ENCODE results near the gene IKZF3.
"Not testable (repeated sequence)": the region's sequence is repeated elsewhere in the genome, so short reads cannot be mapped to it uniquely, and the experiment has no call there.

The IKZF3 gene

DNA sequence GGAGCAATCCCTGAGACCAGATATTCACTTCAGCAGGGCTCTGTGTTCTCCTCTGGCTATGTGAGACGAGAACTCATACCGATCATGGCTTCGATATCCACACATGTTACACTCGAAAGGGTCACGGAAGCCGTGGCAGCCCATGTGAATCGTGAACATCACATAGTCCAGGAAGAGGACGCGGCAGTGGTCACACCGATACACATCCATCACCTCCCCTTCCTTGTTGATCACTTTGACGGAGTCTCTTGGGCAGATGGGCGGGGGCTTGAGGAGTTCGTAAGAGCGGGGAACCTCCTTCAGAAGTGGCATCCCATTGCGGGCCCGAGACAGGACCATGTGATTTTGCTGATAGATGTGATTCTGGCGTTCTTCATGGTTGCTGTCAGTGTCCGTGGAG lies 98.3 kb downstream of the IKZF3 start:
- Histone ChIP-seq H3K36me3 (ENCODE audit: control insufficient read depth, insufficient read depth, low read length) (no peaks in the 10 kb centered on the region), H3K4me3 (ENCODE audit: low read length) (no peak overlapping the region), H3K27ac (ENCODE audit: low read depth, low read length) (no peak overlapping the region), H3K4me1 (ENCODE audit: control insufficient read depth, insufficient read depth, low read length) (no peaks in the 10 kb centered on the region), H3K27me3 (ENCODE audit: control insufficient read depth, insufficient read depth, low read length) (no peaks in the 10 kb centered on the region), H3K9ac (ENCODE audit: low read length) (no peak overlapping the region)

DNA sequence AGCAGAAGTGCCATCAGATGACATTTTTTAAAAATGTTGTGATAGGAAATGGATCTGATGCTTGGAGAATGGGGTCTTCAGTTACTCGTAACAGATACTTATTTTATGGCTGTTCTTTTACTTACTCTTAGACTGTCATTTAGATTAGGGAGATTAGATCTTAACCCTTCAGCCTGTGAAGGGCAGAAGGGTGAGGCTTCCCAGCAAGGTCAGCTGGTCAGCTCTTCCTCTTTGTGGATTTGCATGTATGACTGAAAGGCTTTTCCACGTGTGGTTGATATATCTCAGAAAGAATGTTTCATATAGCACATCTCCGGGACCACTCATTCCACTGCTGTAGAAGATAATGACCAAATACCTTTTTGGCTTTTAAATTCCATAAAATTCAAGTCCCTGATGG lies 98.9 kb downstream of the IKZF3 start:
- no peaks in the 10 kb centered on the region for H3K4me1 ChIP-seq (ENCODE audit: control insufficient read depth, insufficient read depth, low read length)
- no peak overlapping the region for H3K27ac ChIP-seq (ENCODE audit: low read depth, low read length)
- no peak overlapping the region for H3K9ac ChIP-seq (ENCODE audit: low read length)
- no peak overlapping the region for H3K4me3 ChIP-seq (ENCODE audit: low read length)
- no peaks in the 10 kb centered on the region for H3K27me3 ChIP-seq (ENCODE audit: control insufficient read depth, insufficient read depth, low read length)
- no peaks in the 10 kb centered on the region for H3K36me3 ChIP-seq (ENCODE audit: control insufficient read depth, insufficient read depth, low read length)

DNA sequence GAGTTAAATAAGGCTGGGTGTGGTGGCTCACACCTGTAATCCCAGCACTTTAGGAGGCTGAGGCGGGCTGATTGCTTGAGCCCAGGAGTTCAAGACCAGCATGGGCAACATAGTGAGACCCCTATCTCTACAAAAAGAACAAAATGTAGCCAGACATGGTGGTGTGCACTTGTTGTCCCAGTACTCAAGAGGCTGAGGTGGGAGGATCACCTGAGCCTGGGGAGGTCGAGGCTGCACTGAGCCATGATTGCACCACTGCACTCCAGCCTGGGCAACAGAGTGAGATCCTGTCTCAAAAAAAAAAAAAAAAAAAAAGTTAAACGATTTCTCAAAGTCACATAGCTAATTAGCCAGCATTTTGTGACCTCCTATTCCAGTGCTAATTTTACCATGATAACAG lies 99.9 kb downstream of the IKZF3 start:
- H3K4me1 ChIP-seq (ENCODE audit: control insufficient read depth, insufficient read depth, low read length); H3K27ac ChIP-seq (ENCODE audit: low read depth, low read length); H3K4me3 ChIP-seq (ENCODE audit: low read length); H3K27me3 ChIP-seq (ENCODE audit: control insufficient read depth, insufficient read depth, low read length); H3K9ac ChIP-seq (ENCODE audit: low read length); H3K36me3 ChIP-seq (ENCODE audit: control insufficient read depth, insufficient read depth, low read length): not testable (repeated sequence)

DNA sequence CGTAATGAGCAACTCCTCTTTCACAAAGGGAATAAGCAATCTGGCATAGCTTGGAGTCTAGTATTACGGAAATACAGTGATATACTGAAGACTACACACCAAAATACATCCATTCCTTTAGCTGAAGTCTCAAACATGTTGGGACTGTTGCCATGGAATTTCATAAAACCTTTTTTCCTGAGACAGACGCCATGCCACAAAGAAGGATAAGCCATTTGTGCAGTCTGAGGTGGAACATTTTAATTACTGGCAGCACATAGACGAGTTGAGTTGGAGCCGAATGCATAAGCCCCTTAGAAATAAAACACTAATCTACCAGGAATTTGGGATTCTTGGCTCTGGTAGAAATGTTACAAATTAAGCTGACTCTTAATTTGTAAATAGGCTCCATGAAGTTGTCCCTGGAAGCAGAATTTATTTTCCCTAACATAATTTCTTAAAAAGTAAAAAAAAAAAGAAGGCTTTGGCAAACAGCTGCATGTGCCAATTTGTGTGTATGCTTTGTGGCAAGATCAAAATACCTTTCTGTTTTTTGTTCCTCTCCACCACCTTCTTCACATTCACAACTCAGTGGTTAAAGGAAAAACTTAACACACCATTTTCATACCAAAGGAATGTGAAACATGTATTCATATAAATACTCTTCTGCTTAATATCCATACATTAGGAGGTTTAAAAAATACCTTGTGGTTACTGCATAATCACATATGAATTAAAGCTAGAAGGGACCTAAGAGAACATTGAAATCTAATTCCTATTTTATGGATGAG lies 100.9 kb downstream of the IKZF3 start:
- H3K9ac ChIP-seq (ENCODE audit: low read length) = no peak overlapping the region
- H3K27me3 ChIP-seq (ENCODE audit: control insufficient read depth, insufficient read depth, low read length) = no peaks in the 10 kb centered on the region
- H3K4me1 ChIP-seq (ENCODE audit: control insufficient read depth, insufficient read depth, low read length) = no peaks in the 10 kb centered on the region
- no peak overlapping the region for H3K4me3 ChIP-seq (ENCODE audit: low read length)
- H3K36me3 ChIP-seq (ENCODE audit: control insufficient read depth, insufficient read depth, low read length) = no peaks in the 10 kb centered on the region
- no peak overlapping the region for H3K27ac ChIP-seq (ENCODE audit: low read depth, low read length)

DNA sequence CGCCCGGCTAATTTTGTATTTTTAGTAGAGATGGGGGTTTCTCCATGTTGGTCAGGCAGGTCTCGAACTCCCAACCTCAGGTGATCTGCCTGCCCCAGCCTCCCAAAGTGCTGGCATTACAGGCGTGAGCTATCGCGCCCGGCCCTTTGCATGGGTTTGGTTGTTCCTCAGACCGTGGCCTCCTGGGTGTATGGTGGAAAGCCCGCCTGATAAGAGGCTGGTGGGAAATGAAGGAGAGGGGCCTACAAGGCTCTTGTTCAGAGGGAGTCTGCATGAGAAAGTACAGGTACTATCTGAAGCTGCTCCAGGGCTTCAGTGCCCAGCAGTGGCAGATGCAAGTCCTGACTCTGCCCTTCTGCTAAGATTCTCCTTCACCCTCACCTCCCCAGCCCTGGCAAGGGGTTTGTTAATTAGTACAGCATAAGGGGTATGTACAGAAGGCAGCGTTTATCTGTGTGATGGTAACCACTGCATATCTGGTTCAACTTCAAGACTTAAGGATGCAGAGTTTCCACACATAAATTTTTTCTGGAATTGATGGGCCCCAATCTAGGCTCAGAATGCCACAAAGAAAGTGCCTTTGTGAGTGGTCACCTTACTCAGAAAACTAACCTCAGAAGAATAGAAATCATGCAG lies 102.1 kb downstream of the IKZF3 start:
- H3K27me3 ChIP-seq (ENCODE audit: control insufficient read depth, insufficient read depth, low read length) = no peaks in the 10 kb centered on the region

DNA sequence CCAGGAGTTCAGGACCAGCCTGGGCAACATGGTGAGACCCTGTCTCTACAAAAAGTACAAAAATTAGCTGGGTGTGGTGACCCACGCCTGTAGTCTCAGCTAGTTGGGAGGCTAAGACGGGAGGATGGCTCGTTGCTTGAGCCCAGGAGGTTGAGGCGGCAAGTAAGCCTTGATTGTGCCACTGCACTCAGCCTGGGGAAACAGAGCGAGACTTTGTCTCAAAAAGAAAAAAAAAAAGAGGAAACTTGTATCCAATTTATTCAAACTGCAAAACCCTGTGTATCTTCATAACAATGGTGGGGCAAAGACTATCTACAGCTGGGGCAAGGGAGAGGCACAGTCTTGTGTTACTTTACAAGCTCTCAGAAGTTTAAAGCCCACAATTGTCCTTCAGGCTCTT lies 104.9 kb downstream of the IKZF3 start:
- H3K27ac ChIP-seq (ENCODE audit: low read depth, low read length) = no peak overlapping the region
- no peak overlapping the region for H3K4me3 ChIP-seq (ENCODE audit: low read length)
- no peak overlapping the region for H3K9ac ChIP-seq (ENCODE audit: low read length)
- H3K36me3 ChIP-seq (ENCODE audit: control insufficient read depth, insufficient read depth, low read length) = no peaks in the 10 kb centered on the region
- no peaks in the 10 kb centered on the region for H3K27me3 ChIP-seq (ENCODE audit: control insufficient read depth, insufficient read depth, low read length)
- no peaks in the 10 kb centered on the region for H3K4me1 ChIP-seq (ENCODE audit: control insufficient read depth, insufficient read depth, low read length)

More for the DNA sequence above, 102.1 kb downstream of the IKZF3 start:
- H3K27ac ChIP-seq (ENCODE audit: low read depth, low read length) = no peak overlapping the region
- H3K36me3 ChIP-seq (ENCODE audit: control insufficient read depth, insufficient read depth, low read length) = no peaks in the 10 kb centered on the region
- no peaks in the 10 kb centered on the region for H3K4me1 ChIP-seq (ENCODE audit: control insufficient read depth, insufficient read depth, low read length)
- H3K4me3 ChIP-seq (ENCODE audit: low read length) = no peak overlapping the region
- no peak overlapping the region for H3K9ac ChIP-seq (ENCODE audit: low read length)

DNA sequence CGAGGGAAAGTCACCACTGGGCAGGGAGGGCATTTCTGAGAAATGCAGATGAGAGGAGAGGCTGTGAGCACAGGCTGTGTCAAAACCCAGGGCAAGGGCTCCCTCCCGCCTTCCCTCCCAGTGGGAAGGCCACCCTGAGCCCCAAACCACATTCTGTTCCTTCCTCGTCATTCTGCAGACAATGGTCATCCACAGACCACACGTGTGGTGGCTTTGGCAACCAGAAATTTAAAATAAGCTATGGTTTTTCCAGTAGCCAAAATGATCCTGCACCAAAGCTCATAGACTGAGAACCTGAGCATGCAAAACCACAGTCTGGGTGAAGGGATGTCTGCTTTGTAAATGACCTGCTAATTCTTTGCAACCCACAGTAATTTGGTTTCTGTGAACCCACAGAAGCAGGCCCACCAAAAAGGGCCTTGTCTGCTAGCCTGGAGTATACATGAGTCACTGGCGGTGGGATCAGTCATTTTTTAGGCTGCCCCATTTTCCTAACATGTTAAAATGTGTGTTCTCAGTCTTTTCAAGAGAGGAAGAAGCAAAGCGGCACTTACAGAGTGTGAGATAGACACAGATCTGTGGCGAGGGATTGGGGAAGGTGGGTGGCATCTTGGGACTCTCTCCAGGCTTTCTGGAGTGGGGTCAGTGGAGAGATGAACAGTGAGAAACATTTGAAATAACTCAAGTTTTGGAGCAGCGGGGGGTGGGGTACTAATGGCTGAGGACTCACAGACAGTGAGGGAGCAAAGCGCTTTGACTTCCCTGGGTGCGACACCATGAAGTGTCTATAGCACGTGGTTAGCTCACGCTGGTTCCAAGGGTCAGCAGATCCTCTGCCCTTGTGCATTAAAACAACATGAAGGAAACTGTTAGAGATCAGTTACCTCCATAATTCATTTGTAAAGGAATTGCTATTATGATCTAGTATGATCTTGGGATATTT lies 105.9 kb downstream of the IKZF3 start:
- H3K9ac ChIP-seq (ENCODE audit: low read length) = no peak overlapping the region
- H3K36me3 ChIP-seq (ENCODE audit: control insufficient read depth, insufficient read depth, low read length) = no peaks in the 10 kb centered on the region
- H3K27ac ChIP-seq (ENCODE audit: low read depth, low read length) = no peak overlapping the region
- H3K27me3 ChIP-seq (ENCODE audit: control insufficient read depth, insufficient read depth, low read length) = no peaks in the 10 kb centered on the region
- no peak overlapping the region for H3K4me3 ChIP-seq (ENCODE audit: low read length)
- no peaks in the 10 kb centered on the region for H3K4me1 ChIP-seq (ENCODE audit: control insufficient read depth, insufficient read depth, low read length)

DNA sequence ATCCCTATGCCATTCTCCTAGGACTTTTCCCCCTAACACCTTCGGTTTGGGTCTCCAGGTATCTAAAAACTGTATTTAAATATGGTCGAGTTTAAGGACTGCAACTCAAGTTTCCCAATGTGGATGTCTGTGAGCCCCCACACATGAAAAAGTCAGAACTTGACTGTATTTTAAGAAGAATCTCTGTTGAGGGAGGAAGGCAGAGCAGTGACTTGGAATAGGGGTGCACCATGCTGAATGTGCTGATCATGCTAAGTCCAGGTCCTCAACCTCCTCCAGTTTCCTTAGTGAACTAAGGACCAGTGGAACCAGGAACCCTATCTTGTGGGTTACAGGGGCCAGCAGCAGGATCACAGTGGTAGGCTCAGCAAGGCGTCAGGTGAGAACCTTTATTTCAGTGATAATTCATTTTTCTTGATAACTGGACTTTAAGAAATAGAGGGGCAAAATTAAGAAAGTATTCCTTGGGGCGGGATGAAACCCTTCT lies 106.9 kb downstream of the IKZF3 start:
- H3K4me1 ChIP-seq (ENCODE audit: control insufficient read depth, insufficient read depth, low read length) = no peaks in the 10 kb centered on the region
- H3K27ac ChIP-seq (ENCODE audit: low read depth, low read length) = no peak overlapping the region
- no peaks in the 10 kb centered on the region for H3K27me3 ChIP-seq (ENCODE audit: control insufficient read depth, insufficient read depth, low read length)
- no peak overlapping the region for H3K4me3 ChIP-seq (ENCODE audit: low read length)
- H3K36me3 ChIP-seq (ENCODE audit: control insufficient read depth, insufficient read depth, low read length) = no peaks in the 10 kb centered on the region
- H3K9ac ChIP-seq (ENCODE audit: low read length) = no peak overlapping the region

DNA sequence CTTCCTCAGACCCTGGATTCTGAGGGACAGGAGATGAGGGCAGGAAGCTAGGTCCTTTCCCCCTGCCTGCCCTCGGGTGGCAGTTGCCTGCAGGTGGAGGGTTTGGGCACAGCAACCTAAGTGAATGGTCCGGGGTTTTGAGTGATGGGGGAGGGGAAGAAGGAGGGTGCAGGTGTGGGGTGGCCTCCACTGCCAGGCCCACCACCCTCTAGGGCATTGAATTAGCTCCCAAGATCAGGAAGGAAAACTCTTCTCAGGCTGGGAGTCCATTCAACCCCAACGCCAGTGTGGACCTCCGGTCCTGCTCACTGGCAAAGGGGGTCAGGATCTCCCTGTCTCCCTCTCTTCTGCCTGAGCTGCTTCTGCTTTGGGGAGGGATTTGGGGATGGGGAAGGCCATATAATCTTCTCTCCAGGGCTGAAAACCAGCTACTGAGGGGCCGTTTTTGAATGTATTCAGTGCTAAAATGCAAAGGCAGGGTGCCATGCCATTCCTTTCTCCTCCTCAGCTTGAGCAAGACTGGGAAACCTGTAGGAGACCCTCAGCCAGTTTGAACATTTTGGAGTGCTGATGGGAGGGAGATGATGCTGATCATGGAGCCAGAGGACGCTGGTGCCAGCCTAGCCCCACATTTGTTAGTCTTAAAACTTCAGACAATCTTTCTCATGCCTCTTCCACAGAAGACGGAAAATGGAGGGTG lies 107.6 kb downstream of the IKZF3 start:
- no peaks in the 10 kb centered on the region for H3K27me3 ChIP-seq (ENCODE audit: control insufficient read depth, insufficient read depth, low read length)
- H3K4me3 ChIP-seq (ENCODE audit: low read length) = no peak overlapping the region
- no peak overlapping the region for H3K9ac ChIP-seq (ENCODE audit: low read length)
- no peaks in the 10 kb centered on the region for H3K36me3 ChIP-seq (ENCODE audit: control insufficient read depth, insufficient read depth, low read length)
- no peaks in the 10 kb centered on the region for H3K4me1 ChIP-seq (ENCODE audit: control insufficient read depth, insufficient read depth, low read length)
- H3K27ac ChIP-seq (ENCODE audit: low read depth, low read length) = no peak overlapping the region

DNA sequence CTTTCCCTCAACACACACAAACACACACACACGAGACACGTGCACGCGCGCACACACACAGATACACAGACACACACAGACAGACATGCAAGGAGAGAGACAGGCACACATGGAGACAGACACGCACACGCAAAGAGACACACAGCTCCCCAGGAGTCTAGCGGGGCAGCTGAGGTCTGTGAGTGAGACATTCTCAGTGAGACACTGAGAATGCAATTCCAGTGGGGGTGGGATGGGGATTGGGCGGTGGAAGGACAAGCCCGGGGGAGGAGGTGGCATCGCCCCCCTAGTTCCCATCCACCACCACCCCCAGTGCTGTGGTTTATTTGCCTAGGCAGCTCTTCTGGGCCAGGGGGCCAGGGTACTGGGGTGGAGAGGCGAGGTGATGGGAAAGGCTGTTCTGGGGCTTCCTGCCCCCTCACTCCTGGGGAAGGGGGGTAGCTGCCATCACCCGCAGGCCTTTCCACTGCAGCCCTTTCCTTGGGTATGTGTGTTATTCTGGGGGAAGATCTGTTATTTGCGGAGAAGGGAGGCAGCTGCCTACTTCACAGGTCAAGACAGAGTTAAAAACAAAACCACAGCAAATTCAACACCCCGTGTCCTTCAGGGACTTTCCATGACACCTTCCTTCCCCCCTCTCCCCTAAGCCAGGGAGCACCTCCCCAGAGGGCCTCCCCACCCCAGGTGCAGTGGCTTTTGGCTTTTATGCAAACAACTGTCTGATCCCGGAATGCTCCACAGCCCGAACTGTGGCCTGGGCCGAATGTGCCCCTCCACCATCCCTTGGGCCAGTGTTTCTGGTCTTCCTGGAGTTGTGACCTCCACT lies 108.3 kb downstream of the IKZF3 start:
- Histone ChIP-seq H3K9ac (ENCODE audit: low read length) (no peak overlapping the region), H3K27ac (ENCODE audit: low read depth, low read length) (no peak overlapping the region), H3K36me3 (ENCODE audit: control insufficient read depth, insufficient read depth, low read length) (no peaks in the 10 kb centered on the region)

DNA sequence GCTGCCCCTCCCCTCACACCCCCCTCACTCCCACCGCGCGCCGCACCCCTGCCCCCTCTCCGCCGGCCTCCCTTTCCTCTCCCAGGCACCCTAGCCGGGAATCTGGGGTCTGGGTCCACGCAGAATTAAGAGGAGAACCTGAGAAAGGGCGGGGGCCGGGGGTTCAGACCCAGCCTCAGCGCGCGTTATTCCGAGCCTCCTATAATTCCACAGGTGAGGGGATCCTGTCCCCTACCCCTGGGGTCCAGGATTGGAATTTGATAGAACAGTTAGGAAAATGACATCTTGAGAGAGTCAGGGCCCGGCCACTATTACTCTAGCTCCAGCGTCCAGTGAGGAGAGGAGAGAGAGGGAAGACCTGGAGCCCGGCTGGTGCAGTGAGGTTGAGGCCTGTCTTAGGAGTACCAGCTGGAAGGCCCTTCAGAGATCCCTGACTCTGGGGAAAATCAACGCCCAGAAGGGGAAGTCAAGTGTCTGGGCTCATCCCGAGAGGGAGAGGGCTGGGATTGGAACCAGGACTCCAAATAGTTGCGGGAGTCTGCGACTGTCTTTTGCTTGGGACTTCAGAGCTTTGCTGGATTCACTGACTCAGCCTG lies 109.1 kb downstream of the IKZF3 start:
- peak overlapping the region; percentile 88 for H3K9ac ChIP-seq (ENCODE audit: low read length)
- peaks cover under 1% of the 10 kb centered on the region for H3K4me1 ChIP-seq (ENCODE audit: control insufficient read depth, insufficient read depth, low read length)
- peak overlapping the region; percentile 94 for H3K27ac ChIP-seq (ENCODE audit: low read depth, low read length)
- H3K4me3 ChIP-seq (ENCODE audit: low read length) = peak overlapping the region; percentile 89
- H3K36me3 ChIP-seq (ENCODE audit: control insufficient read depth, insufficient read depth, low read length) = no peaks in the 10 kb centered on the region
- no peaks in the 10 kb centered on the region for H3K27me3 ChIP-seq (ENCODE audit: control insufficient read depth, insufficient read depth, low read length)

More for the DNA sequence above, 108.3 kb downstream of the IKZF3 start:
- H3K4me3 ChIP-seq (ENCODE audit: low read length) = no peak overlapping the region
- H3K4me1 ChIP-seq (ENCODE audit: control insufficient read depth, insufficient read depth, low read length) = no peaks in the 10 kb centered on the region
- H3K27me3 ChIP-seq (ENCODE audit: control insufficient read depth, insufficient read depth, low read length) = no peaks in the 10 kb centered on the region
